ENCODE results near the gene DTYMK.
"Not testable (repeated sequence)": the region's sequence is repeated elsewhere in the genome, so short reads cannot be mapped to it uniquely, and the experiment has no call there.

Gene DTYMK

GRCh38 chr2:241673189-241673663 lies 13.4 kb downstream of the DTYMK start:
- H3K27me3 Mint-ChIP-seq, result no peaks in the 10 kb centered on the region
- no peaks in the 10 kb centered on the region for H3K9me3 Mint-ChIP-seq
- peaks cover 6% of the 10 kb centered on the region for H3K4me1 Mint-ChIP-seq (ENCODE audit: low read depth)
- H3K27ac Mint-ChIP-seq, result no peak overlapping the region
- intact Hi-C loops (cut with micrococcal nuclease), result no loop called here
- peaks cover 99% of the 10 kb centered on the region for H3K36me3 Mint-ChIP-seq (ENCODE audit: low read depth)
- H3K4me3 Mint-ChIP-seq, result no peak overlapping the region

- Mint-ChIP-seq H3K27me3 (no peaks in the 10 kb centered on the region), H3K36me3 (ENCODE audit: low read depth) (peaks cover 99% of the 10 kb centered on the region), H3K4me1 (ENCODE audit: low read depth) (peaks cover 6% of the 10 kb centered on the region), H3K4me3 (no peak overlapping the region), H3K27ac (no peak overlapping the region), H3K9me3 (no peaks in the 10 kb centered on the region)
- intact Hi-C loops (cut with micrococcal nuclease), result no loop called here
These were observed 14.1 kb downstream of the DTYMK start for GRCh38 chr2:241672243-241673188.

GRCh38 chr2:241671457-241672240 lies 15.0 kb downstream of the DTYMK start:
- no peak overlapping the region for H3K4me3 Mint-ChIP-seq
- peaks cover 6% of the 10 kb centered on the region for H3K4me1 Mint-ChIP-seq (ENCODE audit: low read depth)
- H3K27ac Mint-ChIP-seq, result no peak overlapping the region
- peaks cover 99% of the 10 kb centered on the region for H3K36me3 Mint-ChIP-seq (ENCODE audit: low read depth)
- H3K9me3 Mint-ChIP-seq, result no peaks in the 10 kb centered on the region
- intact Hi-C loops (cut with micrococcal nuclease), result no loop called here
- H3K27me3 Mint-ChIP-seq, result no peaks in the 10 kb centered on the region

DNA sequence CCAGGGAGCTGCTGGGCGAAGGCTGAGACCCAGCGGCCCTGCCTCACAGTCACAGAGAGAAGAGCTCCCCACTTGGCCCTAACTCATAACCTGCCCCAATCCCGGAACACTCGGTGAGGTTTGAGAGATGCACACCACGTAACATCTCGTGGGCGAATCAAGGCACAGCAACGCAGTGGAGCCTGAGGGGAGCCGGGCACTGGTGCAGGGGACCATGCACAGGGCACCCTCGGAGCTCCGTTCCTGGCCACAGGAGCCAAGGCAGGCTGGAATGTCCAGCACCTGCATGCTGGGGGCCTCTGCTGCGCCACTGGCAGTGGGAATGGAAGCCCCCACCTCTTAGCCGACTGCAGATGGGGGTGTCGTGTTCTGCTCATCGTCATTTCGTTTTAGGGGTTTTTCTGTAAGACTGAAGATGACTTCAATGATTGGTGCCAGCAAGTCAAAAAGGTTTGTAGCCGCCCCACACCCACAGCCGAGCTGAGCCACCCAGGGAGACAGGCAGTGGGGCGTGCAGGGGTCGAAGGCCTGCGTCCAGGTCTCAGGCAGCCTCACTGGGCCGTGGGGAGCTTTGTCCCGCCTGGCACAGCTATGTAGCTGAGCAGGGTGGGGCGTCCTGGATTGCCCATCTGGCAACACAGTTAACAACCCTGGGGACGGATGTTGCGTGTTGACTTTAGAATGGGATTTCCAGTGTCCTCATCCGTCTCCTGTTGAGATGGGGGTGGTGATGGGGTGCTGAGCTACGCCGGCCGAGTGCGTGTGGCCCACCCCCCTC lies 16.1 kb downstream of the DTYMK start:
- intact Hi-C loops (cut with micrococcal nuclease), result no loop called here
- no peaks in the 10 kb centered on the region for H3K9me3 Mint-ChIP-seq
- no peaks in the 10 kb centered on the region for H3K27me3 Mint-ChIP-seq
- peaks cover 7% of the 10 kb centered on the region for H3K4me1 Mint-ChIP-seq (ENCODE audit: low read depth)
- H3K4me3 Mint-ChIP-seq, result no peak overlapping the region
- peaks cover 99% of the 10 kb centered on the region for H3K36me3 Mint-ChIP-seq (ENCODE audit: low read depth)
- no peak overlapping the region for H3K27ac Mint-ChIP-seq

- no peak overlapping the region for H3K27ac Mint-ChIP-seq
- no peaks in the 10 kb centered on the region for H3K27me3 Mint-ChIP-seq
- no peaks in the 10 kb centered on the region for H3K9me3 Mint-ChIP-seq
- H3K4me1 Mint-ChIP-seq (ENCODE audit: low read depth), result peaks cover 13% of the 10 kb centered on the region
- H3K36me3 Mint-ChIP-seq (ENCODE audit: low read depth), result peaks cover 89% of the 10 kb centered on the region
- no peak overlapping the region for H3K4me3 Mint-ChIP-seq
- intact Hi-C loops (cut with micrococcal nuclease), result no loop called here
These were observed 17.8 kb downstream of the DTYMK start for GRCh38 chr2:241668839-241669238.

DNA sequence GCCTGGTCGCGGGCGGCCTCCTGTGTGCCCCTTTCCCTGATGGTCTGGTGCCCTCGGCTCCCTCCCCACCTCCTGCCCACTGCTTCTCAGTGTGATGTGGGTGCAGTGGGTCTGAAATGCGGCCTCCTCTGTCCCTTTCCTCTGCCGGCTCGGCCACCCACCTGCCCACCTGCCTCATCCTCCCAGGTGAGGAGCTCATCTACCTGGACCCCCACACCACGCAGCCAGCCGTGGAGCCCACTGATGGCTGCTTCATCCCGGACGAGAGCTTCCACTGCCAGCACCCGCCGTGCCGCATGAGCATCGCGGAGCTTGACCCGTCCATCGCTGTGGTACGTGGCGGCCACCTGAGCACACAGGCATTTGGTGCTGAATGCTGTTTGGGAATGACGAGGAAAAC lies 18.3 kb downstream of the DTYMK start:
- H3K27me3 Mint-ChIP-seq, result no peaks in the 10 kb centered on the region
- H3K4me1 Mint-ChIP-seq (ENCODE audit: low read depth), result peaks cover 13% of the 10 kb centered on the region
- H3K4me3 Mint-ChIP-seq, result no peak overlapping the region
- H3K27ac Mint-ChIP-seq, result no peak overlapping the region
- H3K9me3 Mint-ChIP-seq, result no peaks in the 10 kb centered on the region
- intact Hi-C loops (cut with micrococcal nuclease), result no loop called here
- H3K36me3 Mint-ChIP-seq (ENCODE audit: low read depth), result peaks cover 84% of the 10 kb centered on the region

- Mint-ChIP-seq H3K27ac (no peak overlapping the region), H3K36me3 (ENCODE audit: low read depth) (peaks cover 76% of the 10 kb centered on the region), H3K9me3 (no peaks in the 10 kb centered on the region), H3K4me1 (ENCODE audit: low read depth) (peaks cover 6% of the 10 kb centered on the region), H3K4me3 (no peak overlapping the region), H3K27me3 (no peaks in the 10 kb centered on the region)
- intact Hi-C loops (cut with micrococcal nuclease), result no loop called here
These were observed 19.8 kb downstream of the DTYMK start for GRCh38 chr2:241666627-241667400.

DNA sequence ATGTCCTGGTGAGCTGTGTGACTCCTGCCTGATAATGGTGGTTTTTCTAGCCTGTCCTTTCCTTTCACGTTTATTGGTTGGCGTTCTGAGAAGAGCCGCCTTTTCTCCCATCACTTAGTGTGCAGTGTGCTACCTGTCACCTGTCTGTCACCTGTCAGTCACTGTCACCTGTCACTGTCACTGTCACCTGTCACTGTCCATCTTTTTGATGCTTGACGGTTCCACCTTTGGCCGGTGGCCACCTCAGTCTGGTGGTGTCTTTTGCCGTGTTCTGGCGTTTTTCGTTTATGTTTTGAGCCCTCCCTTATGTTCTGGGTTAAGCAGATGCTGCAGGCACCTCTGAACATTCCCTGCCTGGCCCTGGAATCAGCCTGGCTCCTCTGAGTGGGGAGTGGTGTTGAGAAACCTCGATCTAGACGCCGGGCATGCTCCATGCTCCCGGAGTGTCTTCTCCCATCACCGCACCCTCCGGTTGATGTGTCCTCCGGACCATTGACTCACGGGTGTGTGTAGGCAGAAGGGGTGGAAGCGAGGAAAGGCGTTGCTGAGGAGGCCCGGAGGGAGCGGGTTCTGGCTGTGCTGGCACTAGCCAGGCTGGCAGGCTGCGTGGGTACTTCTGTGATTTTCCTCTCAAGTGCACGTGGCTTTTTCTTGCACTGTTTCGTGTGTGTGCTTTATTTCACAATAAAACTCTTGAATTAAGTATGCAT lies 20.7 kb downstream of the DTYMK start:
- H3K27me3 Mint-ChIP-seq, result no peaks in the 10 kb centered on the region
- peaks cover 6% of the 10 kb centered on the region for H3K4me1 Mint-ChIP-seq (ENCODE audit: low read depth)
- H3K9me3 Mint-ChIP-seq, result no peaks in the 10 kb centered on the region
- no peak overlapping the region for H3K4me3 Mint-ChIP-seq
- intact Hi-C loops (cut with micrococcal nuclease), result no loop called here
- peak overlapping the region; percentile 51 for H3K27ac Mint-ChIP-seq
- peaks cover 76% of the 10 kb centered on the region for H3K36me3 Mint-ChIP-seq (ENCODE audit: low read depth)

GRCh38 chr2:241662731-241663130 lies 23.9 kb downstream of the DTYMK start:
- H3K9me3 Mint-ChIP-seq; H3K4me1 Mint-ChIP-seq (ENCODE audit: low read depth); intact Hi-C loops (cut with micrococcal nuclease); H3K4me3 Mint-ChIP-seq; H3K27ac Mint-ChIP-seq; H3K27me3 Mint-ChIP-seq: not testable (repeated sequence)
- peaks cover 76% of the 10 kb centered on the region for H3K36me3 Mint-ChIP-seq (ENCODE audit: low read depth)

- Mint-ChIP-seq H3K4me3 (no peak overlapping the region), H3K4me1 (ENCODE audit: low read depth) (peaks cover 12% of the 10 kb centered on the region), H3K36me3 (ENCODE audit: low read depth) (peaks cover 76% of the 10 kb centered on the region), H3K9me3 (no peaks in the 10 kb centered on the region), H3K27ac (no peak overlapping the region), H3K27me3 (no peaks in the 10 kb centered on the region)
- intact Hi-C loops (cut with micrococcal nuclease), result no loop called here
These were observed 25.9 kb downstream of the DTYMK start for GRCh38 chr2:241660593-241661213.

DNA sequence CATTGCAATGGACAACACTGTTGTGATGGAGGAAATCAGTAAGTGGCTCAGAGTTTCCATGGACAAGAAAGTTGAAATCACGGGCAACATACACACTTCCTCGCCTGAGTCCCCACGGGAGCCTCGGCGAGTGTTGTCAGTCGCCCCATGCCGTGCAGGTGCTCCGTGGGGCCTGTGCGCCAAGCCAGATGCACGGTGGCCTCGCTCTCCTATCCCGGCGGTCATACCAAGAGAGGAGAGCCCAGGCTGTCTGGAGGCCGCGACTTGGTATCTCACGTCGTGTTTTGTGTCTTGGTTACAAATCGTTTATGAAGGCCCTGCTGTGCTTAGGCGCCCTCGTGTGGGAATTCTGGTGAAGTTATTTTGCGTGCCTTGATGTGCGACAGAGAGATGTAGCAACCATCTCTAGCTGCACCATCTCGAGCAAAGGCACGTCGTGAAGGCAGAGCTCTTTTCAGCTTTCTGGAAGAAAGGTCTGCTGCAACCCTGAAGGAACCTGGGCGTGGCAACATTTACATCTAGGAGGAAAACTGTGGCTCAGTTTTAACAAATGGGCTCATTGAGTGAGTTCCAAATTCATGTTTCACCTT lies 27.4 kb downstream of the DTYMK start:
- Mint-ChIP-seq H3K9me3 (no peaks in the 10 kb centered on the region), H3K4me1 (ENCODE audit: low read depth) (peaks cover 6% of the 10 kb centered on the region), H3K27ac (no peak overlapping the region), H3K4me3 (no peak overlapping the region), H3K27me3 (no peaks in the 10 kb centered on the region), H3K36me3 (ENCODE audit: low read depth) (peaks cover 83% of the 10 kb centered on the region)
- intact Hi-C loops (cut with micrococcal nuclease), result no loop called here

- peaks cover 6% of the 10 kb centered on the region for H3K4me1 Mint-ChIP-seq (ENCODE audit: low read depth)
- H3K4me3 Mint-ChIP-seq, result no peak overlapping the region
- H3K36me3 Mint-ChIP-seq (ENCODE audit: low read depth), result peaks cover 92% of the 10 kb centered on the region
- H3K27ac Mint-ChIP-seq, result no peak overlapping the region
- H3K9me3 Mint-ChIP-seq, result no peaks in the 10 kb centered on the region
- intact Hi-C loops (cut with micrococcal nuclease), result no loop called here
- no peaks in the 10 kb centered on the region for H3K27me3 Mint-ChIP-seq
These were observed 28.3 kb downstream of the DTYMK start for GRCh38 chr2:241658296-241658695.

All from dendritic cell treated with granulocyte-macrophage colony-stimulating factor and Interleukin-4, amounts not matched to agents 40 ng/mL and 50 ng/mL, for 4 days (primary cell).